HT-29 (cell line): ENCODE measurements around the gene ALMS1. TPM values are rescaled to one million over a fixed set of nuclear protein-coding genes. Genes with fewer than 3 reads are reported as not detected.

ENCODE experiments used
- total RNA-seq: library from RNA; depleted of rRNA; stranded (reverse); fragments of >200 nt; shearing (Covaris generic); gene quantifications from 2 replicates; pipeline ENCODE4 v1.2.3, GENCODE V29; 2014; rRNA removed

The ALMS1 gene
- total RNA-seq, 1 experiment from 2014 or later, result 13.9 TPM

Other genes starting within 250 kb of the ALMS1 start
- not detected in 2 replicates for gene NOTO, start 183.3 kb upstream of the ALMS1 start, total RNA-seq
- gene SMYD5, start 171.6 kb upstream of the ALMS1 start, total RNA-seq, result 40.3 and 45.9 TPM in 2 replicates
- 24.1 and 29.7 TPM in 2 replicates for gene PRADC1, start 152.6 kb upstream of the ALMS1 start, total RNA-seq
- gene CCT7, start 151.5 kb upstream of the ALMS1 start, total RNA-seq, result 502 and 515 TPM in 2 replicates
- 18.0 and 26.8 TPM in 2 replicates for gene FBXO41, start 101.4 kb upstream of the ALMS1 start, total RNA-seq
- gene EGR4, start 92.3 kb upstream of the ALMS1 start, total RNA-seq, result 0.37 and 2.2 TPM in 2 replicates